Measurements from ENCODE around the gene YY1AP1. TPM values are rescaled to one million over a fixed set of nuclear protein-coding genes. Genes with fewer than 3 reads are reported as not detected.
"Not testable (repeated sequence)": the region's sequence is repeated elsewhere in the genome, so short reads cannot be mapped to it uniquely, and the experiment has no call there.

Gene YY1AP1
- total and polyA plus RNA-seq, 8 donors = 19.9 to 41.4 (median 24.2) TPM

DNA sequence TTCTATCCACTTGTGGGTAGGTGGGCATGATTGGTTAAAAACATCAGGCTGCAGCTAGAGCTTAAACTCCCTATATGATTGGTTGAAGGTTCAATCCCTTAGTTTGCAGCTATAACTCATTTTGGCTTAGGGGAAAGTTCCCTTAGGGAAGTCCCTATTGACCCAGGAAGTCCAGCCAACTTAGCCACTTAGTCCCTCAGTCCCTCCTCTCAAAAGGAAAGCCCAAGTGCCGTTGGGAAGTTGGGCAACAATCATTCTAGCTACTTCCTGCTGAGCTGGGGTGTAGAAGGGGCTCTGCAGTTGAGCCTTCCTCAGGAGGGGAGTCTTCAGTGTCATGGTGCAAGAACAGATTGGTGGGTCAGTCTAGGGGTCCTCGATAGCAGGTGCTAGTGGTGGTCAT is 66.4 kb downstream of the YY1AP1 start:
- ATAC-seq (no peak), DNase-seq (no peak), FAIRE-seq (no peak)
- H3K4me3 ChIP-seq = no peak overlapping the region
- H3K4me1 ChIP-seq = no peaks in the 10 kb centered on the region
- H3K27me3 ChIP-seq = no peaks in the 10 kb centered on the region
- intact Hi-C loops (cut with DNase I) = no loop called here
- TF ChIP-seq CTCF (IDR thresholded peaks at IDR 0.05) = no peak
- H3K9me3 ChIP-seq = no peaks in the 10 kb centered on the region
- H3K36me3 ChIP-seq = no peaks in the 10 kb centered on the region
- H3K27ac ChIP-seq = no peak overlapping the region
- WGBS, 2 donors = 69 to 70% methylated on average over 2 of the region's 2 CpGs

GRCh38 chr1:155613226-155613625 is 75.3 kb downstream of the YY1AP1 start:
- H3K4me3 ChIP-seq; H3K9me3 ChIP-seq; H3K27ac ChIP-seq; ATAC-seq; H3K27me3 ChIP-seq; H3K4me1 ChIP-seq; intact Hi-C loops (cut with DNase I); DNase-seq; H3K36me3 ChIP-seq; FAIRE-seq: not testable (repeated sequence)
- WGBS, 2 donors = no CpG with 5 or more reads among the region's 2 CpGs

GRCh38 chr1:155610257-155610647 is 78.3 kb downstream of the YY1AP1 start:
- intact Hi-C loops (cut with DNase I); H3K4me1 ChIP-seq; H3K27me3 ChIP-seq; H3K27ac ChIP-seq; DNase-seq; FAIRE-seq; H3K36me3 ChIP-seq; H3K9me3 ChIP-seq: not testable (repeated sequence)
- 0% methylated on average over 1 to 4 of the region's 33 CpGs for whole genome bisulfite sequencing, 2 donors
- peak overlapping the region in 2 of 4 donors; percentile 49 to 68 for H3K4me3 ChIP-seq
- ATAC-seq = peak; percentile 24 to 56 (median 38)

DNA sequence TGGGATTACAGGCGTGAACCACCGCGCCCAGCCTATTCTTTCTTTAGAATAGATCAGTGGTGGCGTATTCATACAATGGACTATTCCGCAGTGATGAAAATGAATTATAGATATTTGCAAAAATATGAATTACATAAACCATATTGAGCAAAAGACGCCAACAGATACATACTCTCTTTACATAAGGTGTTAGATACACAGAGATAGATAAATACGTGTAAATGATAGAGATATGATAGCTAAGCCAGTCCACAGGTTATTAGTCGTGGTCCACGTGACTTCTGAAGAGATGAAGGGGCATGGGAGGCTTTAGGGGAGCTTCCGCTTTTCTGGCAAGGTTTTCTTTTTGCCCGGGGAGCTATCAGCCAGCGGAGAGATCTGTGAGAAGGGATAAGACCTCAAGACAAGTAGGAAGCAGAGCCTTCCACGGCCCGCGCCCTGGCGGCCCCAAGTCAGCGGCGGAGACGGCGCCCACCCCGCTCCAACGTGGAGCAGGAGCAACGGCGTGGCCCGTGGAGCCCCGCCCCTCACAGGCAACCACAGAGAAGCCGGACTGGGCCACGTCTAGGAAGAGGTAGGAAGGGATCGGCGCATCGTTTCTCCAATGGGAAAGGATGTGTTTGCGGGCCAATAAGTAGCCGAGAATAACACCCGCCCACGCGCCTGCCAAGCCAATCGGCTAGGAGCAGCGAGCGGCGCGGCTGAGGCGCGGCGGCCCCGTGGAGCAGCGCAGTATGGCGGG is 78.9 kb downstream of the YY1AP1 start, which contains the start of gene MSTO1:
TSS of gene MSTO1 (plus strand) at position 704 of the 742 bp plus-strand sequence. CDS start at position 735, 31 bp downstream.
- WGBS, 2 donors = 6 to 7% methylated on average over 42 to 46 of the region's 47 CpGs
- Histone ChIP-seq H3K4me1 (peaks cover 0 to 3% (median 0%) of the 10 kb centered on the region in 3 donors), H3K27ac (peak within 1 kb of the TSS in 3 of 4 donors; percentile 47 to 63 (median 54)), H3K36me3 (peaks cover 0 to 6% (median 0%) of the 10 kb centered on the region in 3 donors), H3K9me3 (no peaks in the 10 kb centered on the region), H3K27me3 (no peaks in the 10 kb centered on the region), H3K4me3 (peak within 1 kb of the TSS; percentile 23 to 68 (median 53))
- FAIRE-seq = no peak
- ATAC-seq = peak; percentile 99
- no peak for TF ChIP-seq CTCF (IDR thresholded peaks at IDR 0.05)
- intact Hi-C loops (cut with DNase I) = no loop called here
- peak; percentile 91 to 97 (median 96) for DNase-seq

Other genes with a start within 250 kb of the YY1AP1 start
- 10 to 100 TPM; 21.2 to 38.6 (median 24.8) TPM for gene ASH1L, start 126.0 kb downstream of the YY1AP1 start, total RNA-seq
- gene ASH1L, start 126.0 kb downstream of the YY1AP1 start, polyA plus RNA-seq = 1 to 10 TPM; 6.2 to 7.8 TPM
- 10 to 100 TPM; 10.8 to 27.0 (median 19.8) TPM for gene MSTO1, start 78.6 kb downstream of the YY1AP1 start, total RNA-seq
- gene MSTO1, start 78.6 kb downstream of the YY1AP1 start, polyA plus RNA-seq = 10 to 100 TPM; 47.0 to 47.1 TPM
- 10 to 100 TPM; 40.3 to 56.7 (median 46.5) TPM for gene DAP3, start 317 bp upstream of the YY1AP1 start, total RNA-seq
- 10 to 100 TPM; 52.9 to 73.8 TPM for gene DAP3, start 317 bp upstream of the YY1AP1 start, polyA plus RNA-seq
- 10 to 100 TPM; 18.5 to 30.5 (median 22.5) TPM for gene GON4L, start 168.4 kb upstream of the YY1AP1 start, total RNA-seq
- 10 to 100 TPM; 31.2 to 32.3 TPM for gene GON4L, start 168.4 kb upstream of the YY1AP1 start, polyA plus RNA-seq
- gene SYT11, start 170.8 kb upstream of the YY1AP1 start, total RNA-seq = 1 to 10 TPM in 4 of 6 donors, under 1 TPM in 2; 0.83 to 5.1 (median 1.5) TPM
- 1 to 10 TPM in 1 of 2 donors, under 1 TPM in 1; 0.46 to 5.8 TPM for gene SYT11, start 170.8 kb upstream of the YY1AP1 start, polyA plus RNA-seq
- gene RIT1, start 222.6 kb upstream of the YY1AP1 start, total RNA-seq = 10 to 100 TPM in 3 of 6 donors, 1 to 10 TPM in 3; 5.7 to 15.1 (median 9.2) TPM
- 1 to 10 TPM; 4.2 to 7.7 TPM for gene RIT1, start 222.6 kb upstream of the YY1AP1 start, polyA plus RNA-seq
- 10 to 100 TPM; 11.9 to 24.3 (median 15.5) TPM for gene KHDC4, start 245.6 kb upstream of the YY1AP1 start, total RNA-seq
- gene KHDC4, start 245.6 kb upstream of the YY1AP1 start, polyA plus RNA-seq = 10 to 100 TPM; 29.3 to 32.8 TPM